HG03521 (cell line): ENCODE results near the gene C12orf42.

Experiments
- ATAC-seq: cut with Tn5 transposase; IDR thresholded peaks from one replicate; pipeline ENCODE4 v1.9.1; 2021; ENCODE audit warnings: mild to moderate bottlenecking, moderate library complexity; ENCODE audit not compliant: unreplicated experiment

The C12orf42 gene

DNA sequence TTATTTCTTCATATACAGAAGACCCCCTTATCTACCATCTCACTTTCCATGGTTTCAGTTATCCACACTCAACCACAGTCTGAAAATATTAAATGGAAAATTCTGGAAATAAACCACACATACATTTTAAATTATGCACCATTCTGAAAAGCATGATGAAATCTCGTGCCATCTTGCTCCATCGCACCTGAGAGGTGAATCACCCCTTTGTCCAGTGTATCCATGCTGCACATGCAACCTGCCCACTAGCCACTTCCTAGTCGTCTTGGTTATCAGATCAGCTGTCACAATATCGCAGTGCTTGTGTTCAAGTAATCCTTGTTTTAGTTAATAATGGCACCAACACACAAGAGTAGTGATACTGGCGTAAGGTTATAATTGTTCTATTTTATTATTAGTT, 145.7 kb downstream of the C12orf42 start:
- ATAC-seq = no peak

GRCh38 chr12:103348935-103349334, 146.8 kb downstream of the C12orf42 start:
- no peak for ATAC-seq

DNA sequence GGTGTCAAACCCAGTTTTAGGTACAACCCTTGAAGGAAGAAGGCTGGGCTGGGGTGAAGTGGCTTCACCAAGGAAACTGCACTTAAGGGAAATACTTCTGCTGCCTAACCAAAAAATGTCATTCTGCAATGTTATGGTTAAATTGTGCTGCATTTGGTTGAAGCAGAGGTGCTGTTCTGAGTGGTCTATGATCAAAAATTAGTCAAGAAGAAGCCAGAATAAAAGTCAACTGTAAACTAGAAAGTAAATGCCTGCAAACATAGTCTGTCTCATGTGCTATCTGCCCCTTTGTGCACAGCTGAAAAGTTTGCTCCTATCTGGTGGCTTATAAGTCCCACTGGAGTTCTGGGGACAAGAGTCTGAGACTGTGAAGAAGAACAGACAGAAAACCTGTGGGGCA, 158.8 kb downstream of the C12orf42 start:
- ATAC-seq = no peak

GRCh38 chr12:103334466-103334865, 161.3 kb downstream of the C12orf42 start:
- no peak for ATAC-seq

GRCh38 chr12:103333676-103334075, 162.1 kb downstream of the C12orf42 start:
- ATAC-seq = no peak

GRCh38 chr12:103331643-103332042, 164.1 kb downstream of the C12orf42 start:
- ATAC-seq = no peak

DNA sequence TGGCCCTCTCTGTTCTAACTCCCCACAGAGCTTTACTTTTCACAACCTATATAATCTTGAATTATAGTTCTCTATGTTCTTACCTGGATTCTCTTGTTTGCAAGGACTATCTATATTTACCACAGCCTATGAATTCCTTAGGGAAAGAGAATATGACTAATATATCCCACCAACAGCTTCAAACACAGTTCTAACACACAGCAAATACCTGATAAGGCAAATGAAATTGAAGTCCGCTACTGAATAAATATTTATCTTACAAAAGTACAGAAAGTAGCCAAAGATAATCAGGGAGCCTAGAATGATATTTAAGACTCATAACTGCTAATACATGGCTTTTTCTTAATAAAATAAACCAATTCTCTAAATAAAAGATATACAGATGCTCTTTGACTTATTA, 165.1 kb downstream of the C12orf42 start:
- ATAC-seq = no peak

DNA sequence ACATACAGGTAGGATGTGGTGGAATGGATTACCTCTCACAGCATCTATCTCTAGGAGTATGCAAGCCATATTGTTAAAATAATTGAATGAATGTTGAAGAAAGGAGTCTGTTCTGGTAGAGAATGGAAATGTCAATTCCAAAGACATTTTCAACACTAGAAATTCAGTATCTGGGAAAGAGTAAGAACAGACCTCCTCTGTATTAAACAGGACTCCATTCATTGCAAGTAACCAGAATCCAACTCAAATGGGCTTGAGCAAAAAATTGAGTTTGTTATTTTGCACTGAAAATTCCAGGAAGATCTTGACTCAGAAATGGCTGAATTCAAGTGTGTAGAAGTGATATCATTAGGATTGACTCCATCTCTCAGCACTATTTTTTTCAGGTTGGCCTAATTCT, 168.1 kb downstream of the C12orf42 start:
- ATAC-seq = no peak

DNA sequence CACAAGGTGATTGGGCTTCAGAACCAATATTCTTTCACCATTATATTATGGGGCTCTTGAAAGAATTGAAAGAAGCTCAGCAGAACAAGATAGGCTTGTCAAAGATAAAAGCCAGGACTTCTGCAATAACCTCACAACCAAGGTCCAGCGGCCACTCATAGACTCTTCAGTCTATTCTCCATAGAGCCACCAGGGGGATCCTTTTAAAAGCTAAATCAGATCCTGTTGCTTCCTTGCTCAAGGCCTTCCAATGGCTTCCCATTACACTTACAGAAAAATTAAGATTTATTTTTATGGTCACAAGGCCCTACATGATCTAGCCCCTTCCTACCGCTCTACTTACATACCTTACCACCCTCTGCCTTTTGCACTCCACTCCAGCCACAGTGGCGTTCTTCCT, 169.6 kb downstream of the C12orf42 start:
- ATAC-seq = no peak

GRCh38 chr12:103318566-103318965, 177.2 kb downstream of the C12orf42 start:
- ATAC-seq = no peak

GRCh38 chr12:103317220-103317619, 178.5 kb downstream of the C12orf42 start:
- no peak for ATAC-seq

DNA sequence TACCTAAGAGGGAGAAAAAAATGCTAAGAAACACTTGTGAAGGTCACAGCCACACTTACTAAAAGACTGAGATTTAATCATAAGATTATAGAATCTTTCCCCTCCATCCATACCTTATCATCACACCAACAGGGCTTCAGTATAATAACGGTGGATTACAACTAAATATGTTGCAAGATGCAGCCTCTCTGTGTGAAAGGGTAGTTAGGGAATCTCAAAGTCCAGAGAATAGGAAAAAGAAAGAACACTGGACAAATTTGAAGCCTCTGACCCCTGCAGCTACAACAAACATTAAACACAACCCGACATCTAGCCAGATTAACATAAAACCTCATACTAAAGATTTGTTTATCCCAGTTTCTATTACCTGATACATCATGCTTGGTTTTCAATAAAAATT, 181.0 kb downstream of the C12orf42 start:
- no peak for ATAC-seq

- no peak for ATAC-seq
Observed at GRCh38 chr12:103313894-103314293, 181.9 kb downstream of the C12orf42 start.

- ATAC-seq = no peak
Observed at GRCh38 chr12:103312742-103313354, 182.9 kb downstream of the C12orf42 start.

GRCh38 chr12:103310546-103311270, 185.1 kb downstream of the C12orf42 start:
- ATAC-seq = no peak

- no peak for ATAC-seq
Observed at GRCh38 chr12:103308396-103308795, 187.4 kb downstream of the C12orf42 start.

DNA sequence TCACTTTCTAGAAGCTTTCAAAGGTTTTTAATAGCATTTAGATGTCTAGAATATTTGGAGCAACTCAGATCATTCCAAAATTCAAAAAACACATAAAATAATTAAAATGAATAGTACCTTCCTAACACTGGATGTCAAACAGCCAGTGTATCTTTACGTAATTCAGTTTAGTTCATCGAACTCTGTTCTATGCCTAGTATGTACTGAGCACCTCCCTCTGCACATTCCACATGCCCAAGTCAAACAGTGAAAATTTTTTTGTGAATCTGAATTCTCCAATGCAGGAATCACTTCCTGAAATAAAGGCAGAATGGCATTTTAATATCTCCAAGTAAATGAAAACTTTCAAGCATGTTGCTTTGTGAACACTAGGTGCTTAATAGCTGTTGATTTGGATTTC, 192.3 kb downstream of the C12orf42 start:
- ATAC-seq = no peak

DNA sequence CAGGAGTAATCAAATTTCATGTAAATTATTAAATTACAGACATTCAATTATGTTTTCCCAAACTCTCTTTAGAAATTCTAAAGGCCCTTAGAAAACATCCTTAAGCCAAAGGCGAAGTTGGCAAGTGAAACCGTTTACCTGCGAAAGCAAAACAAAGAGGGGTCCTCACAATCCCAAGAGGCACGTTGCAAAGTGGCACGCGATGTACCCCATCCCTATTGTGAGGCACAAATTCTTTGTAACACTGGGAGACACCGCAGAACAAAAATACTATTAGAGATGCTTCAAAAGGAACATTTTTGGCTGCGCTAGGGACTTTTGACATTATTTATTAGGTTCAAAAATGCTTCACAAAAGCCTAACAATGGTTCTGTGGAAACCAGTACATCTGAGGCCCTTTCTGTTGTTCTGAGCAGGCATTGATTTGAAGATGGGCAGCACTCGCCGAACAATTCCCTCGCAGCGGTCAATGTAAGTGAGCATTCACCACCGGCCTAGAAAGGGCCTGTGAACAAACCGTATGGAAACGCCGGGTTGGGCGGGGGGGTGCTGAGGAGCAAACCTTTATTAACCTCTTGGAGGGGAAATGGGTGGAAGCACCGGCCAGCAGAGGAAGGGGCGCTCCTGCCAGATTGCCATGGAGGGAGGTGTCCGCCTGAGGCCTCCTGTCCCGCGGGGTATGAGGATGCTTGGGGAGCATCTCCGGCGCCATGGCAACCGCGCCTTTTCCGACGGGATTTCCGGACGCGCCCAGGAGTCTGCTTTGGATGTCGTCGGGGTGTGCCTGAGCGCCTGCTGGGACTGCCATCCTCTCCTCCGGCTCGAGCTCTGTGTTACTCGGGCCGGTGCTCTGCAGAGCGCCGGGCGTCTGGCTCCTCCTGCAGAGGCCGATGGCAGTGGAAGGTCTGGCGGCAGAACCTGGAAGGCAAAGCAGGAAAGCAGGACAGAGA, 193.9 kb downstream of the C12orf42 start:
- ATAC-seq = no peak

- ATAC-seq = no peak
Observed at GRCh38 chr12:103288016-103288415, 207.8 kb downstream of the C12orf42 start.

GRCh38 chr12:103282124-103282523, 213.6 kb downstream of the C12orf42 start:
- no peak for ATAC-seq

- ATAC-seq = peak; percentile 95
Observed at GRCh38 chr12:103279444-103279843, 216.3 kb downstream of the C12orf42 start.

DNA sequence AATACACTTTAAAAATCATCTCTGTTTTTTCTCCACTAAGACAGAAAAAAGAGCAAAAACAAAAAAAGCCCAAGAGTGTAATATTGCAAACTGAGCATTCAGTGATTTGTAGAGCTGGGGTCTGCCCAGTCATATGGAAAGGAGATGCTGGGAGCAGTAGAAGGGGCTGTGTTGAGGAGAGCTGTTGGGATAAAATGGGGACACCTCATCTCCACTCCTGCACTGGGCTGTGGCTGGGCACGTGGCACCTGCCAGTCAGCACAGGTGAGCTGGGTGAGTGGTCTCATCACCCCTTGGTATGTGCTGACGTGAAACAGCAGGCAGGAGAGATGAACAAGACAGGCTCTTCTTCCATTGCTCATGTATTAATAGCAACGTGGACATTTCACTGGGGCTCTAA, 217.4 kb downstream of the C12orf42 start:
- no peak for ATAC-seq
